Neural cell (in vitro differentiated cells): Measurements from ENCODE around the gene YBX1. TPM values are rescaled to one million over a fixed set of nuclear protein-coding genes. Genes with fewer than 3 reads are reported as not detected.

Source experiments
- H2AFZ ChIP-seq: fragments of 200-600, 300-800 bp; sonication (generic), shearing (Covaris generic); 2 replicates; pipeline ENCODE4 v1.6.0; 2014; ENCODE audit warnings: low read depth, mild to moderate bottlenecking, antibody characterized with exemption, low read length, moderate library complexity
- H3F3A ChIP-seq: fragments of 200-600 bp; shearing (Covaris generic); 2 replicates; pipeline ENCODE4 v1.6.1; 2016; ENCODE audit warnings: mild to moderate bottlenecking, moderate library complexity, mixed read lengths, antibody characterized with exemption, low read length; ENCODE audit not compliant: insufficient read depth, poor library complexity, severe bottlenecking
- H3K27ac ChIP-seq: fragments of 200-600, 300-800 bp; sonication (generic), shearing (Covaris generic); 2 replicates; pipeline ENCODE4 v1.5.1; 2014; ENCODE audit warnings: mild to moderate bottlenecking, low read length, moderate library complexity
- H3K27me3 ChIP-seq: fragments of 300-800, 200-600 bp; sonication (generic), shearing (Covaris generic); 2 replicates; pipeline ENCODE4 v1.6.0; 2014; ENCODE audit warnings: mild to moderate bottlenecking, low read depth, low read length, moderate library complexity; ENCODE audit not compliant: insufficient read depth
- H3K36me3 ChIP-seq: fragments of 300-800, 200-600 bp; sonication (generic), shearing (Covaris generic); 2 replicates; pipeline ENCODE4 v1.5.1; 2014; ENCODE audit warnings: mild to moderate bottlenecking, antibody characterized with exemption, low read length, moderate library complexity; ENCODE audit not compliant: insufficient read depth
- H3K4me2 ChIP-seq: fragments of 300-800, 200-600 bp; sonication (generic), shearing (Covaris generic); 2 replicates; pipeline ENCODE4 v1.6.0; 2014; ENCODE audit warnings: mild to moderate bottlenecking, low read length
- H3K4me3 ChIP-seq: fragments of 300-800, 200-600 bp; sonication (generic), shearing (Covaris generic); 2 replicates; pipeline ENCODE4 v1.5.1; 2014; ENCODE audit warnings: mild to moderate bottlenecking, low read length, moderate library complexity
- H3K79me2 ChIP-seq: fragments of 200-600 bp; shearing (Covaris generic); replicated peaks from 2 replicates; pipeline ENCODE4 v1.6.0; 2014; ENCODE audit warnings: mild to moderate bottlenecking, low read length, moderate library complexity; ENCODE audit not compliant: insufficient read depth
- H3K9ac ChIP-seq: fragments of 300-800, 200-600 bp; sonication (generic), shearing (Covaris generic); 2 replicates; pipeline ENCODE4 v1.6.1; 2016; ENCODE audit warnings: mild to moderate bottlenecking, low read length, mixed read lengths
- H3K9me2 ChIP-seq: fragments of 200-600 bp; shearing (Covaris generic); 2 replicates; pipeline ENCODE4 v1.6.1; 2016; ENCODE audit warnings: mild to moderate bottlenecking, low read length, mixed read lengths; ENCODE audit not compliant: insufficient read depth
- H3K9me3 ChIP-seq: fragments of 200-600, 300-800 bp; sonication (generic), shearing (Covaris generic); 2 replicates; pipeline ENCODE4 v1.6.1; 2016; ENCODE audit warnings: mild to moderate bottlenecking, mixed run types, low read length, moderate library complexity, mixed read lengths
- H4K20me1 ChIP-seq: fragments of 200-600 bp; shearing (Covaris generic); 2 replicates; pipeline ENCODE4 v1.6.1; 2016; ENCODE audit warnings: mild to moderate bottlenecking, mixed run types; ENCODE audit not compliant: insufficient read depth
- EP300 ChIP-seq: fragments of 450-650 bp; conservative IDR thresholded peaks from 2 replicates; pipeline ENCODE4 v1.6.1; 2014; ENCODE audit warnings: antibody characterized with exemption, mild to moderate bottlenecking, moderate library complexity; ENCODE audit not compliant: poor library complexity, severe bottlenecking
- EZH2 ChIP-seq: fragments of 200-600, 300-800 bp; shearing (Covaris generic), sonication (generic); IDR thresholded peaks from 2 replicates; pipeline ENCODE4 v1.6.1; 2014; ENCODE audit warnings: antibody characterized with exemption, low read length, borderline replicate concordance, mild to moderate bottlenecking; ENCODE audit not compliant: insufficient read depth, poor library complexity, severe bottlenecking
- MXI1 ChIP-seq: fragments of 450-650 bp; conservative IDR thresholded peaks from 2 replicates; pipeline ENCODE4 v1.6.1; 2014; ENCODE audit warnings: antibody characterized with exemption, mild to moderate bottlenecking; ENCODE audit not compliant: poor library complexity, severe bottlenecking
- POLR2AphosphoS5 ChIP-seq: IDR thresholded peaks from 2 replicates; pipeline ENCODE4 v1.6.1; 2012
- RAD21 ChIP-seq: fragments of 450-650 bp; conservative IDR thresholded peaks from 2 replicates; pipeline ENCODE4 v1.6.1; 2014; ENCODE audit warnings: antibody characterized with exemption, mild to moderate bottlenecking, moderate library complexity
- SMC3 ChIP-seq: fragments of 450-650 bp; conservative IDR thresholded peaks from 2 replicates; pipeline ENCODE4 v1.6.1; 2014; ENCODE audit warnings: antibody characterized with exemption, mild to moderate bottlenecking, moderate library complexity; ENCODE audit not compliant: poor library complexity
- TAF1 ChIP-seq: IDR thresholded peaks from 2 replicates; pipeline ENCODE4 v1.6.1; 2012; ENCODE audit warnings: low read depth
- polyA plus RNA-seq: library from polyadenylated mRNA; depleted of rRNA; stranded (reverse); fragments of >200 nt; gene quantifications from 2 replicates; pipeline ENCODE4 v1.2.3, GENCODE V29; 2014
- TF ChIP-seq, protein P1 (sequence below): IDR thresholded peaks from 2 replicates; pipeline ENCODE4 v1.6.1; 2012; ENCODE audit warnings: borderline replicate concordance
- TF ChIP-seq, protein P2 (sequence below): fragments of 450-650 bp; IDR thresholded peaks from 2 replicates; pipeline ENCODE4 v1.5.1; 2014; ENCODE audit warnings: antibody characterized with exemption, mild to moderate bottlenecking, moderate library complexity; ENCODE audit not compliant: poor library complexity, severe bottlenecking

YBX1 gene
- polyA plus RNA-seq, 1 donor from 2014 or later, result 706 TPM

DNA sequence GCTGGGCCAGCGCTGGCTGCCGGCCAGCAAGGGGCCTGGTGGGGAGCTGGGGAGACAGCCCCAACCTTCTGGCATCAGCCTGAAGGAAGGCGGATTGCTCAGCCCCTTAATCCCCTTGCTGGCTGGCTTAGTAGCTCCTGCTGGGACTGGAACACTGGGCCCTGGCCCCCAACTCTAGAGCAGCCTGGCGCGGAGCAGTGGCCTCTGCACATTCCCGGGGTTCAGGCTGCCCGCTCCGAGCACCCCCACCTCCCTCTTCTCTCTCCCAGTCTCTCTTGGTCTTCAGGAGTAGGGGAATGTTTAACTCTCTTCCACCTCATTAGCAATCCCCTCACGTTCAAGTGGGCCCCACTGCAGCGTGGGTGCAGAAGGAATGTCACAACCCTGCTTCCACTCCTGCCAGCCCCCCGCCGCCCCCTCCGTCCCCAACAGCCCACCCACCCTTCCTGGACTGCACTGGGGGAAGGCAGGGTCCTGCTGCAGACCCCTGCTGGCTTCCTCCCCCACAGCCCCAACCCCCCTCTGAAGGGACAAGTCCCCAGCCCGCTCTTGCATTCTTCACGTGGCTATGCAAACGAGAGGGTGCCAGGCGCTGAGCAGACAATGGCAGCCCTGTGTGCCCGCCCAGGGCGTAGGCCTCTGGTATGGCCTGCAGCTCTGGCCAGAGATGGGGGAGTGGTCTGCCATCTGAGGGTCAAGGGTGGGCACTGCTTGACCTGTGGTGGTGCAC lies 58.8 kb downstream of the YBX1 start:
- no peaks in the 10 kb centered on the region for H3K9me2 ChIP-seq
- H3K27me3 ChIP-seq, result no peaks in the 10 kb centered on the region
- H3K4me3 ChIP-seq, result no peak overlapping the region
- TF ChIP-seq, protein P1, sequence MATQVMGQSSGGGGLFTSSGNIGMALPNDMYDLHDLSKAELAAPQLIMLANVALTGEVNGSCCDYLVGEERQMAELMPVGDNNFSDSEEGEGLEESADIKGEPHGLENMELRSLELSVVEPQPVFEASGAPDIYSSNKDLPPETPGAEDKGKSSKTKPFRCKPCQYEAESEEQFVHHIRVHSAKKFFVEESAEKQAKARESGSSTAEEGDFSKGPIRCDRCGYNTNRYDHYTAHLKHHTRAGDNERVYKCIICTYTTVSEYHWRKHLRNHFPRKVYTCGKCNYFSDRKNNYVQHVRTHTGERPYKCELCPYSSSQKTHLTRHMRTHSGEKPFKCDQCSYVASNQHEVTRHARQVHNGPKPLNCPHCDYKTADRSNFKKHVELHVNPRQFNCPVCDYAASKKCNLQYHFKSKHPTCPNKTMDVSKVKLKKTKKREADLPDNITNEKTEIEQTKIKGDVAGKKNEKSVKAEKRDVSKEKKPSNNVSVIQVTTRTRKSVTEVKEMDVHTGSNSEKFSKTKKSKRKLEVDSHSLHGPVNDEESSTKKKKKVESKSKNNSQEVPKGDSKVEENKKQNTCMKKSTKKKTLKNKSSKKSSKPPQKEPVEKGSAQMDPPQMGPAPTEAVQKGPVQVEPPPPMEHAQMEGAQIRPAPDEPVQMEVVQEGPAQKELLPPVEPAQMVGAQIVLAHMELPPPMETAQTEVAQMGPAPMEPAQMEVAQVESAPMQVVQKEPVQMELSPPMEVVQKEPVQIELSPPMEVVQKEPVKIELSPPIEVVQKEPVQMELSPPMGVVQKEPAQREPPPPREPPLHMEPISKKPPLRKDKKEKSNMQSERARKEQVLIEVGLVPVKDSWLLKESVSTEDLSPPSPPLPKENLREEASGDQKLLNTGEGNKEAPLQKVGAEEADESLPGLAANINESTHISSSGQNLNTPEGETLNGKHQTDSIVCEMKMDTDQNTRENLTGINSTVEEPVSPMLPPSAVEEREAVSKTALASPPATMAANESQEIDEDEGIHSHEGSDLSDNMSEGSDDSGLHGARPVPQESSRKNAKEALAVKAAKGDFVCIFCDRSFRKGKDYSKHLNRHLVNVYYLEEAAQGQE, result no peak
- no peak for TF ChIP-seq RAD21
- TF ChIP-seq, protein P2, sequence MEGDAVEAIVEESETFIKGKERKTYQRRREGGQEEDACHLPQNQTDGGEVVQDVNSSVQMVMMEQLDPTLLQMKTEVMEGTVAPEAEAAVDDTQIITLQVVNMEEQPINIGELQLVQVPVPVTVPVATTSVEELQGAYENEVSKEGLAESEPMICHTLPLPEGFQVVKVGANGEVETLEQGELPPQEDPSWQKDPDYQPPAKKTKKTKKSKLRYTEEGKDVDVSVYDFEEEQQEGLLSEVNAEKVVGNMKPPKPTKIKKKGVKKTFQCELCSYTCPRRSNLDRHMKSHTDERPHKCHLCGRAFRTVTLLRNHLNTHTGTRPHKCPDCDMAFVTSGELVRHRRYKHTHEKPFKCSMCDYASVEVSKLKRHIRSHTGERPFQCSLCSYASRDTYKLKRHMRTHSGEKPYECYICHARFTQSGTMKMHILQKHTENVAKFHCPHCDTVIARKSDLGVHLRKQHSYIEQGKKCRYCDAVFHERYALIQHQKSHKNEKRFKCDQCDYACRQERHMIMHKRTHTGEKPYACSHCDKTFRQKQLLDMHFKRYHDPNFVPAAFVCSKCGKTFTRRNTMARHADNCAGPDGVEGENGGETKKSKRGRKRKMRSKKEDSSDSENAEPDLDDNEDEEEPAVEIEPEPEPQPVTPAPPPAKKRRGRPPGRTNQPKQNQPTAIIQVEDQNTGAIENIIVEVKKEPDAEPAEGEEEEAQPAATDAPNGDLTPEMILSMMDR, result no peak
- TF ChIP-seq POLR2AphosphoS5, result no peak
- no peak for TF ChIP-seq SMC3
- TF ChIP-seq MXI1, result no peak
- TF ChIP-seq EZH2, result no peak
- TF ChIP-seq EP300, result no peak
- TF ChIP-seq TAF1, result no peak
- H3K79me2 ChIP-seq, result no peaks in the 10 kb centered on the region
- H3K9ac ChIP-seq, result no peak overlapping the region
- no peaks in the 10 kb centered on the region for H3K9me3 ChIP-seq
- H4K20me1 ChIP-seq, result no peaks in the 10 kb centered on the region
- H3K27ac ChIP-seq, result no peak overlapping the region
- H3K36me3 ChIP-seq, result no peaks in the 10 kb centered on the region
- no peak overlapping the region for H2AFZ ChIP-seq
- no peak overlapping the region for H3K4me2 ChIP-seq
- no peaks in the 10 kb centered on the region for H3F3A ChIP-seq

DNA sequence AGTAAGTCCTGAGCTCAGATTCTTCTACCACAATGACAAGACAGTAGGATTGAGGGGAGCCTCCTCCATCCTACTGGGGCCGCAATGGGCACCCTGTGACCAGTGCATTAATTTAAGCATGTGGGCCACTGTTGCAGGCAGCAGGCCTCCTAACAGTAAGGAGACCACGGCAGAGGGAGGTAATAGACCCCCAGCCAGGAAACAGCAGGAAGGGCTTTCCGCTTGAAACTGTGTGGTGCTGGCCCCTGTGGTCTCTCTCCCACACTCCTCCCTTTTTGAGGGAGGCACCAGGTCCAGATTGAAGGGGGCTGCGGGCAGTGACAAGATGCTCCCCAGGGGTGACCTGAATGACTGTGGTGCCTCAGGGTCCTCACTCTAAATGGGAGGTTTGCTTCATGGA lies 59.5 kb downstream of the YBX1 start:
- no peak overlapping the region for H3K9ac ChIP-seq
- H3F3A ChIP-seq, result no peaks in the 10 kb centered on the region
- no peak overlapping the region for H3K4me2 ChIP-seq
- no peak for TF ChIP-seq EP300
- no peak for TF ChIP-seq TAF1
- TF ChIP-seq POLR2AphosphoS5, result no peak
- no peak for TF ChIP-seq MXI1
- no peak for TF ChIP-seq RAD21
- no peak for TF ChIP-seq SMC3
- TF ChIP-seq EZH2, result no peak
- TF ChIP-seq, protein P1, result no peak
- TF ChIP-seq, protein P2, result no peak
- no peaks in the 10 kb centered on the region for H3K27me3 ChIP-seq
- H3K79me2 ChIP-seq, result no peaks in the 10 kb centered on the region
- no peaks in the 10 kb centered on the region for H3K36me3 ChIP-seq
- H3K9me3 ChIP-seq, result no peaks in the 10 kb centered on the region
- H3K27ac ChIP-seq, result no peak overlapping the region
- H4K20me1 ChIP-seq, result no peaks in the 10 kb centered on the region
- H3K9me2 ChIP-seq, result no peaks in the 10 kb centered on the region
- no peak overlapping the region for H2AFZ ChIP-seq
- no peak overlapping the region for H3K4me3 ChIP-seq
